Measurements from ENCODE around the gene SLCO4A1. TPM values are rescaled to one million over a fixed set of nuclear protein-coding genes. Genes with fewer than 3 reads are reported as not detected.

Gene SLCO4A1
- total and polyA plus RNA-seq, 12 donors = 1.5 to 52.7 (median 6.8) TPM

- TF ChIP-seq CTCF (IDR thresholded peaks at IDR 0.05) = peak in 2 of 9 donors; percentile 10 to 24
- Histone ChIP-seq H3K27ac (peak overlapping the region; percentile 72 to 95 (median 90)), H3K4me3 (peak overlapping the region in 6 of 10 donors; percentile 5 to 23 (median 18)), H3K36me3 (no peaks in the 10 kb centered on the region), H3K9me3 (no peaks in the 10 kb centered on the region), H3K4me1 (peaks cover 11 to 49% (median 37%) of the 10 kb centered on the region in 9 donors), H3K27me3 (no peaks in the 10 kb centered on the region)
- WGBS, 2 donors = 11 to 16% methylated on average over 23 of the region's 23 CpGs
- intact Hi-C loops (cut with DNase I) = loop anchor here in 1 of 10 donors (1.0 kb wide), 1 partner anchor 29 kb away; no protein-coding TSS in a partner anchor
- ATAC-seq = peak; percentile 90 to 96 (median 94)
- peak; percentile 94 for DNase-seq
Measured at GRCh38 chr20:62623488-62624324, 18.6 kb upstream of the SLCO4A1 start.

- DNase-seq (no peak), ATAC-seq (peak in 7 of 8 donors; percentile 1 to 26 (median 3))
- Histone ChIP-seq H3K36me3 (no peaks in the 10 kb centered on the region), H3K9me3 (no peaks in the 10 kb centered on the region), H3K27me3 (no peaks in the 10 kb centered on the region), H3K4me1 (peaks cover 10 to 46% (median 34%) of the 10 kb centered on the region in 9 donors), H3K4me3 (peak overlapping the region in 5 of 10 donors; percentile 7 to 23 (median 18)), H3K27ac (peak overlapping the region; percentile 72 to 95 (median 90))
- TF ChIP-seq CTCF (IDR thresholded peaks at IDR 0.05) = peak in 1 of 9 donors; percentile 6
- intact Hi-C loops (cut with DNase I) = no loop called here
- 53 to 65% methylated on average over 9 of the region's 9 CpGs for WGBS, 2 donors
Measured at GRCh38 chr20:62624325-62624690, 18.0 kb upstream of the SLCO4A1 start.

- peaks cover 0 to under 1% (median 0%) of the 10 kb centered on the region in 7 donors for H3K27me3 ChIP-seq
- H3K36me3 ChIP-seq = no peaks in the 10 kb centered on the region
- no peaks in the 10 kb centered on the region for H3K9me3 ChIP-seq
- H3K27ac ChIP-seq = peak overlapping the region; percentile 72 to 95 (median 90)
- peaks cover 10 to 46% (median 34%) of the 10 kb centered on the region in 9 donors for H3K4me1 ChIP-seq
- intact Hi-C loops (cut with DNase I) = no loop called here
- ATAC-seq (peak in 3 of 8 donors; percentile 1 to 14 (median 9)), DNase-seq (no peak)
- TF ChIP-seq CTCF (IDR thresholded peaks at IDR 0.05) = no peak
- H3K4me3 ChIP-seq = peak overlapping the region in 1 of 10 donors; percentile 18
- WGBS, 2 donors = 86 to 89% methylated on average over 32 of the region's 32 CpGs
Measured at GRCh38 chr20:62624719-62625453, 17.4 kb upstream of the SLCO4A1 start.

- H3K4me1 ChIP-seq = peaks cover 10 to 46% (median 34%) of the 10 kb centered on the region in 9 donors
- peak overlapping the region in 5 of 10 donors; percentile 88 to 93 (median 91) for H3K27ac ChIP-seq
Measured at GRCh38 chr20:62625516-62625915, 16.8 kb upstream of the SLCO4A1 start.

More at GRCh38 chr20:62625516-62625915, 16.8 kb upstream of the SLCO4A1 start:
- intact Hi-C loops (cut with DNase I) = no loop called here
- TF ChIP-seq CTCF (IDR thresholded peaks at IDR 0.05) = no peak
- Histone ChIP-seq H3K4me3 (no peak overlapping the region), H3K27me3 (peaks cover 0 to 4% (median 0%) of the 10 kb centered on the region in 7 donors), H3K9me3 (no peaks in the 10 kb centered on the region), H3K36me3 (no peaks in the 10 kb centered on the region)
- ATAC-seq (no peak), DNase-seq (no peak)
- 92 to 95% methylated on average over 21 of the region's 21 CpGs for WGBS, 2 donors
